Fibroblast of skin of scalp (primary cell): Measurements from ENCODE around the gene PRMT3.
"Not testable (repeated sequence)": the region's sequence is repeated elsewhere in the genome, so short reads cannot be mapped to it uniquely, and the experiment has no call there.

Source experiments
- DNase-seq: peaks from one replicate; pipeline ENCODE4 v3.0.0-alpha.2; 2013

PRMT3 gene

GRCh38 chr11:20457934-20458680 lies 70.6 kb downstream of the PRMT3 start:
- no peak for DNase-seq

- no peak for DNase-seq
Observed at GRCh38 chr11:20458905-20459632, 71.6 kb downstream of the PRMT3 start.

- no peak for DNase-seq
Observed at GRCh38 chr11:20459865-20460264, 72.3 kb downstream of the PRMT3 start.

- no peak for DNase-seq
Observed at GRCh38 chr11:20464518-20464917, 77.0 kb downstream of the PRMT3 start.

- no peak for DNase-seq
Observed at GRCh38 chr11:20467487-20468185, 80.1 kb downstream of the PRMT3 start.

- no peak for DNase-seq
Observed at GRCh38 chr11:20470348-20470747, 82.8 kb downstream of the PRMT3 start.

- not testable (repeated sequence) for DNase-seq
Observed at GRCh38 chr11:20471929-20472328, 84.4 kb downstream of the PRMT3 start.

- DNase-seq, result no peak
Observed at GRCh38 chr11:20474176-20474881, 86.8 kb downstream of the PRMT3 start.

GRCh38 chr11:20474882-20475517 lies 87.5 kb downstream of the PRMT3 start:
- DNase-seq, result no peak

GRCh38 chr11:20477418-20478090 lies 90.0 kb downstream of the PRMT3 start:
- DNase-seq, result no peak

- DNase-seq, result no peak
Observed at GRCh38 chr11:20479513-20479912, 92.0 kb downstream of the PRMT3 start.

GRCh38 chr11:20483931-20484330 lies 96.4 kb downstream of the PRMT3 start:
- DNase-seq, result no peak

- DNase-seq, result not testable (repeated sequence)
Observed at GRCh38 chr11:20484416-20484815, 96.9 kb downstream of the PRMT3 start.

GRCh38 chr11:20488352-20488751 lies 100.8 kb downstream of the PRMT3 start:
- DNase-seq, result no peak

- DNase-seq, result no peak
Observed at GRCh38 chr11:20489948-20490347, 102.4 kb downstream of the PRMT3 start.

- no peak for DNase-seq
Observed at GRCh38 chr11:20493340-20493739, 105.8 kb downstream of the PRMT3 start.

- no peak for DNase-seq
Observed at GRCh38 chr11:20497124-20497792, 109.7 kb downstream of the PRMT3 start.

- DNase-seq, result no peak
Observed at GRCh38 chr11:20501252-20501651, 113.7 kb downstream of the PRMT3 start.

- no peak for DNase-seq
Observed at GRCh38 chr11:20501971-20502370, 114.5 kb downstream of the PRMT3 start.

- no peak for DNase-seq
Observed at GRCh38 chr11:20511982-20512381, 124.5 kb downstream of the PRMT3 start.

GRCh38 chr11:20512869-20513268 lies 125.4 kb downstream of the PRMT3 start:
- no peak for DNase-seq
